HEK293 (cell line): Measurements from ENCODE around the gene RELB.

Experiments
- EGR2 ChIP-seq: fragments of 450-650 bp; formaldehyde crosslinking; IDR thresholded peaks from 2 replicates; pipeline ENCODE4 v1.5.1; 2016; ENCODE audit warnings: low read depth, missing biosample characterization, missing genetic modification characterization
- ELK4 ChIP-seq: IDR thresholded peaks from 2 replicates; pipeline ENCODE4 v1.6.1; 2011; ENCODE audit warnings: mild to moderate bottlenecking, low read depth, low read length, borderline replicate concordance
- KLF9 ChIP-seq: fragments of 450-650 bp; formaldehyde crosslinking; IDR thresholded peaks from 2 replicates; pipeline ENCODE4 v1.5.1; 2016; ENCODE audit warnings: missing biosample characterization, missing genetic modification characterization, low read depth
- MEIS1 ChIP-seq: sonication (generic); formaldehyde crosslinking; IDR thresholded peaks from 2 replicates; pipeline ENCODE4 v1.8.1; 2022; ENCODE audit warnings: missing genetic modification reagents, mild to moderate bottlenecking, borderline replicate concordance
- SP2 ChIP-seq: fragments of 450-650 bp; formaldehyde crosslinking; IDR thresholded peaks from 2 replicates; pipeline ENCODE4 v1.5.1; 2016; ENCODE audit warnings: missing biosample characterization, missing genetic modification characterization
- TRIM28 ChIP-seq: IDR thresholded peaks from 2 replicates; pipeline ENCODE4 v1.6.1; 2011; ENCODE audit warnings: low read length, control low read depth, borderline replicate concordance
- ZEB2 ChIP-seq: fragments of 450-650 bp; formaldehyde crosslinking; IDR thresholded peaks from 2 replicates; pipeline ENCODE4 v1.5.1; 2016; ENCODE audit warnings: missing biosample characterization, missing genetic modification characterization
- ZFP37 ChIP-seq: fragments of 450-650 bp; formaldehyde crosslinking; IDR thresholded peaks from 2 replicates; pipeline ENCODE4 v1.5.1; 2016; ENCODE audit warnings: missing biosample characterization, missing genetic modification characterization
- ZNF140 ChIP-seq: fragments of 450-650 bp; formaldehyde crosslinking; IDR thresholded peaks from 2 replicates; pipeline ENCODE4 v1.5.1; 2016; ENCODE audit warnings: missing biosample characterization, missing genetic modification characterization
- ZNF202 ChIP-seq: fragments of 450-650 bp; formaldehyde crosslinking; IDR thresholded peaks from 2 replicates; pipeline ENCODE4 v1.5.1; 2016; ENCODE audit warnings: missing biosample characterization, missing genetic modification characterization, borderline replicate concordance
- ZNF23 ChIP-seq: fragments of 450-650 bp; formaldehyde crosslinking; IDR thresholded peaks from 2 replicates; pipeline ENCODE4 v1.5.1; 2016; ENCODE audit warnings: missing biosample characterization, missing genetic modification characterization, borderline replicate concordance
- ZNF335 ChIP-seq: fragments of 450-650 bp; formaldehyde crosslinking; conservative IDR thresholded peaks from 2 replicates; pipeline ENCODE4 v1.5.1; 2016; ENCODE audit warnings: missing biosample characterization, missing genetic modification characterization
- ZNF391 ChIP-seq: fragments of 450-650 bp; formaldehyde crosslinking; IDR thresholded peaks from 2 replicates; pipeline ENCODE4 v1.5.1; 2016; ENCODE audit warnings: low read depth, missing biosample characterization, missing genetic modification characterization, borderline replicate concordance
- ZNF394 ChIP-seq: fragments of 450-650 bp; formaldehyde crosslinking; IDR thresholded peaks from 2 replicates; pipeline ENCODE4 v1.5.1; 2016; ENCODE audit warnings: missing biosample characterization, missing genetic modification characterization, mild to moderate bottlenecking, moderate library complexity, borderline replicate concordance
- ZNF426 ChIP-seq: fragments of 450-650 bp; formaldehyde crosslinking; IDR thresholded peaks from 2 replicates; pipeline ENCODE4 v1.5.1; 2017; ENCODE audit warnings: missing biosample characterization, missing genetic modification characterization, mild to moderate bottlenecking, inconsistent platforms, moderate library complexity
- ZNF518A ChIP-seq: fragments of 450-650 bp; formaldehyde crosslinking; conservative IDR thresholded peaks from 2 replicates; pipeline ENCODE4 v1.5.1; 2016; ENCODE audit warnings: low read depth, missing biosample characterization, missing genetic modification characterization
- ZNF596 ChIP-seq: fragments of 450-650 bp; IDR thresholded peaks from 2 replicates; pipeline ENCODE4 v1.5.0; 2018; ENCODE audit warnings: missing biosample characterization, mild to moderate bottlenecking, missing genetic modification characterization, moderate library complexity
- ZNF785 ChIP-seq: fragments of 450-650 bp; formaldehyde crosslinking; IDR thresholded peaks from 2 replicates; pipeline ENCODE4 v1.5.1; 2016; ENCODE audit warnings: missing biosample characterization, missing genetic modification characterization
- ZNF791 ChIP-seq: fragments of 450-650 bp; formaldehyde crosslinking; IDR thresholded peaks from 2 replicates; pipeline ENCODE4 v1.5.1; 2016; ENCODE audit warnings: missing biosample characterization, missing genetic modification characterization
- ZNF837 ChIP-seq: fragments of 450-650 bp; formaldehyde crosslinking; IDR thresholded peaks from 2 replicates; pipeline ENCODE4 v1.5.1; 2016; ENCODE audit warnings: missing biosample characterization, missing genetic modification characterization
- ZXDB ChIP-seq: fragments of 450-650 bp; formaldehyde crosslinking; IDR thresholded peaks from 2 replicates; pipeline ENCODE4 v1.5.1; 2016; ENCODE audit warnings: missing biosample characterization, missing genetic modification characterization
- TF ChIP-seq, protein P1 (sequence below): fragments of 450-650 bp; IDR thresholded peaks from 2 replicates; pipeline ENCODE4 v1.5.1; 2018; ENCODE audit warnings: missing biosample characterization, mild to moderate bottlenecking, missing genetic modification characterization
- TF ChIP-seq, protein P2 (sequence below): fragments of 450-650 bp; formaldehyde crosslinking; optimal IDR thresholded peaks from 2 replicates; pipeline ENCODE3; 2016; ENCODE audit warnings: missing biosample characterization, mild to moderate bottlenecking, missing genetic modification characterization
- TF ChIP-seq, protein P3 (sequence below): fragments of 450-650 bp; formaldehyde crosslinking; IDR thresholded peaks from 2 replicates; pipeline ENCODE4 v1.5.1; 2016; ENCODE audit warnings: missing biosample characterization, missing genetic modification characterization
- TF ChIP-seq, protein P4 (sequence below): fragments of 450-650 bp; formaldehyde crosslinking; IDR thresholded peaks from 2 replicates; pipeline ENCODE4 v1.5.1; 2016; ENCODE audit warnings: missing biosample characterization, missing genetic modification characterization

RELB gene

GRCh38 chr19:45038931-45039893 is 37.9 kb downstream of the RELB start, which contains the start of gene CLASRP (continued):
- TF ChIP-seq TRIM28, result no peak
- TF ChIP-seq, protein P1, sequence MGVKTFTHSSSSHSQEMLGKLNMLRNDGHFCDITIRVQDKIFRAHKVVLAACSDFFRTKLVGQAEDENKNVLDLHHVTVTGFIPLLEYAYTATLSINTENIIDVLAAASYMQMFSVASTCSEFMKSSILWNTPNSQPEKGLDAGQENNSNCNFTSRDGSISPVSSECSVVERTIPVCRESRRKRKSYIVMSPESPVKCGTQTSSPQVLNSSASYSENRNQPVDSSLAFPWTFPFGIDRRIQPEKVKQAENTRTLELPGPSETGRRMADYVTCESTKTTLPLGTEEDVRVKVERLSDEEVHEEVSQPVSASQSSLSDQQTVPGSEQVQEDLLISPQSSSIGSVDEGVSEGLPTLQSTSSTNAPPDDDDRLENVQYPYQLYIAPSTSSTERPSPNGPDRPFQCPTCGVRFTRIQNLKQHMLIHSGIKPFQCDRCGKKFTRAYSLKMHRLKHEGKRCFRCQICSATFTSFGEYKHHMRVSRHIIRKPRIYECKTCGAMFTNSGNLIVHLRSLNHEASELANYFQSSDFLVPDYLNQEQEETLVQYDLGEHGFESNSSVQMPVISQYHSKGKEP (tag by site-specific recombination), result no peak
- TF ChIP-seq ZEB2, result peak; percentile 64
- TF ChIP-seq ZNF391 (tag by site-specific recombination), result peak; percentile 52; the same call in 1 of the 2 replicates
- TF ChIP-seq ZNF335 (tag by site-specific recombination), result peak; percentile 81
- TF ChIP-seq ZNF140, result peak; percentile 20; the same call in 1 of the 2 replicates
- no peak for TF ChIP-seq ZNF837 (tag by site-specific recombination)
- peak; percentile 87 for TF ChIP-seq ZNF394 (tag by site-specific recombination)
- TF ChIP-seq, protein P2, sequence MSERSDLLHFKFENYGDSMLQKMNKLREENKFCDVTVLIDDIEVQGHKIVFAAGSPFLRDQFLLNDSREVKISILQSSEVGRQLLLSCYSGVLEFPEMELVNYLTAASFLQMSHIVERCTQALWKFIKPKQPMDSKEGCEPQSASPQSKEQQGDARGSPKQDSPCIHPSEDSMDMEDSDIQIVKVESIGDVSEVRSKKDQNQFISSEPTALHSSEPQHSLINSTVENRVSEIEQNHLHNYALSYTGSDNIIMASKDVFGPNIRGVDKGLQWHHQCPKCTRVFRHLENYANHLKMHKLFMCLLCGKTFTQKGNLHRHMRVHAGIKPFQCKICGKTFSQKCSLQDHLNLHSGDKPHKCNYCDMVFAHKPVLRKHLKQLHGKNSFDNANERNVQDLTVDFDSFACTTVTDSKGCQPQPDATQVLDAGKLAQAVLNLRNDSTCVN, result peak; percentile 93
- TF ChIP-seq ZNF596, result no peak
- TF ChIP-seq ZNF518A, result peak; percentile 96
- TF ChIP-seq SP2 (tag by site-specific recombination), result peak; percentile 95
- peak; percentile 90 for TF ChIP-seq KLF9 (tag by site-specific recombination)
- TF ChIP-seq ZNF791 (tag by site-specific recombination), result 0 out of 2 replicates have a peak, but pooled peaks have one; percentile 44
- TF ChIP-seq ELK4, result peak; percentile 55; the same call in 1 of the 2 replicates
- 0 out of 2 replicates have a peak, but pooled peaks have one; percentile 20 for TF ChIP-seq ZNF785 (tag by site-specific recombination)
- TF ChIP-seq MEIS1, result no peak
- no peak for TF ChIP-seq ZNF202 (tag by site-specific recombination)
- TF ChIP-seq, protein P3, sequence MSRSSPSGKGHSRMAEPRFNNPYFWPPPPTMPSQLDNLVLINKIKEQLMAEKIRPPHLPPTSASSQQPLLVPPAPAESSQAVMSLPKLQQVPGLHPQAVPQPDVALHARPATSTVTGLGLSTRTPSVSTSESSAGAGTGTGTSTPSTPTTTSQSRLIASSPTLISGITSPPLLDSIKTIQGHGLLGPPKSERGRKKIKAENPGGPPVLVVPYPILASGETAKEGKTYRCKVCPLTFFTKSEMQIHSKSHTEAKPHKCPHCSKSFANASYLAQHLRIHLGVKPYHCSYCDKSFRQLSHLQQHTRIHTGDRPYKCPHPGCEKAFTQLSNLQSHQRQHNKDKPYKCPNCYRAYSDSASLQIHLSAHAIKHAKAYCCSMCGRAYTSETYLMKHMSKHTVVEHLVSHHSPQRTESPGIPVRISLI (tag by site-specific recombination), result peak; percentile 99
- peak; percentile 76 for TF ChIP-seq EGR2 (tag by site-specific recombination)
- TF ChIP-seq ZNF23 (tag by site-specific recombination), result no peak
- TF ChIP-seq, protein P4, sequence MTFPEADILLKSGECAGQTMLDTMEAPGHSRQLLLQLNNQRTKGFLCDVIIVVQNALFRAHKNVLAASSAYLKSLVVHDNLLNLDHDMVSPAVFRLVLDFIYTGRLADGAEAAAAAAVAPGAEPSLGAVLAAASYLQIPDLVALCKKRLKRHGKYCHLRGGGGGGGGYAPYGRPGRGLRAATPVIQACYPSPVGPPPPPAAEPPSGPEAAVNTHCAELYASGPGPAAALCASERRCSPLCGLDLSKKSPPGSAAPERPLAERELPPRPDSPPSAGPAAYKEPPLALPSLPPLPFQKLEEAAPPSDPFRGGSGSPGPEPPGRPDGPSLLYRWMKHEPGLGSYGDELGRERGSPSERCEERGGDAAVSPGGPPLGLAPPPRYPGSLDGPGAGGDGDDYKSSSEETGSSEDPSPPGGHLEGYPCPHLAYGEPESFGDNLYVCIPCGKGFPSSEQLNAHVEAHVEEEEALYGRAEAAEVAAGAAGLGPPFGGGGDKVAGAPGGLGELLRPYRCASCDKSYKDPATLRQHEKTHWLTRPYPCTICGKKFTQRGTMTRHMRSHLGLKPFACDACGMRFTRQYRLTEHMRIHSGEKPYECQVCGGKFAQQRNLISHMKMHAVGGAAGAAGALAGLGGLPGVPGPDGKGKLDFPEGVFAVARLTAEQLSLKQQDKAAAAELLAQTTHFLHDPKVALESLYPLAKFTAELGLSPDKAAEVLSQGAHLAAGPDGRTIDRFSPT (tag by site-specific recombination), result no peak
- no peak for TF ChIP-seq ZNF426 (tag by site-specific recombination)
- TF ChIP-seq ZFP37 (tag by site-specific recombination), result peak; percentile 74; the same call in 1 of the 2 replicates
- peak; percentile 91 for TF ChIP-seq ZXDB
